Transverse colon (tissue), 4 donors: ENCODE results near the gene STARD4. TPM values are rescaled to one million over a fixed set of nuclear protein-coding genes. Genes with fewer than 3 reads are reported as not detected.
A peak's percentile ranks its signal among the peaks of the same experiment; 100 is the strongest.

Experiments
- DNase-seq: peaks from one replicate; pipeline ENCODE4 v3.0.0-alpha.2; 2019
- H3K27ac ChIP-seq, 4 donors: fragments of 200-600 bp; sonication (generic); 2 replicates each; pipeline ENCODE4 v1.5.1; 2016 to 2018; ENCODE audit warnings: inconsistent platforms in 4 of 4
- H3K27me3 ChIP-seq: fragments of 200-600 bp; sonication (generic); 2 replicates; pipeline ENCODE4 v1.5.1; 2017; ENCODE audit warnings: inconsistent platforms
- H3K36me3 ChIP-seq, 4 donors: fragments of 200-600 bp; sonication (generic); 2 replicates each; pipeline ENCODE4 v1.5.1; 2017 to 2019; ENCODE audit warnings: inconsistent platforms in 4 of 4
- H3K4me1 ChIP-seq, 4 donors: fragments of 200-600 bp; sonication (generic); 2 replicates each; pipeline ENCODE4 v1.5.1; 2017 to 2020; ENCODE audit warnings: inconsistent platforms in 4 of 4
- H3K4me3 ChIP-seq, 4 donors: fragments of 200-600 bp; sonication (generic); 1 replicate in 1 of 4; 2 replicates in 3 of 4; pipeline versions ENCODE4 v1.5.1 to v1.6.1; 2017 to 2019; ENCODE audit warnings: inconsistent platforms in 4 of 4
- H3K9me3 ChIP-seq, 2 donors: fragments of 200-600 bp; sonication (generic); 2 replicates each; pipeline ENCODE4 v1.5.1; 2017 to 2019; ENCODE audit warnings: inconsistent platforms in 2 of 2
- CTCF ChIP-seq, 5 experiments: fragments of 200-600 bp in 3 of 5; fragments of 450-650 bp in 2 of 5; sonication (generic) in 3 of 5; IDR thresholded peaks; 1 replicate in 2 of 5; 2 replicates in 3 of 5; pipeline ENCODE4 v1.5.1; 2016 to 2017; ENCODE audit warnings: antibody characterized with exemption in 5 of 5, inconsistent platforms in 3 of 5, mild to moderate bottlenecking in 2 of 5, moderate library complexity in 1 of 5
- EP300 ChIP-seq: sonication (generic); formaldehyde crosslinking; IDR thresholded peaks from one replicate; pipeline ENCODE4 v1.6.1; 2017; ENCODE audit warnings: antibody characterized with exemption, low read depth
- POLR2A ChIP-seq: fragments of 450-650 bp; IDR thresholded peaks from one replicate; pipeline ENCODE4 v1.6.1; 2016; ENCODE audit warnings: antibody characterized with exemption, mild to moderate bottlenecking, moderate library complexity
- POLR2AphosphoS5 ChIP-seq, 3 donors: sonication (generic); formaldehyde crosslinking; IDR thresholded peaks; one replicate each; pipeline ENCODE4 v1.6.1; 2016; ENCODE audit warnings: antibody characterized with exemption in 3 of 3
- WGBS, 2 donors: methylation state at CpG; one replicate each; pipeline ENCODE4 v1.1.5; 2018; ENCODE audit warnings: low coverage in 1 of 2; 5-methylcytosine and 5-hydroxymethylcytosine counted together
- in situ Hi-C, 4 donors: fragments of 200-750 bp; cut with MboI; loops; one replicate each; pipeline versions ENCODE4 v1.15.0 to v1.15.1; 2017; ENCODE audit warnings: low sequenced_read_pairs in 3 of 4, low pct_ligation_motif_present in 1 of 4, low pct_unique_long_range_greater_than_20kb in 1 of 4
- intact Hi-C: fragments of 100-400 bp; cut with DNase I; formaldehyde crosslinking; loops from one replicate; pipeline ENCODE4 v1.15.1; 2023; ENCODE audit warnings: low total_unique reads
- total RNA-seq, 4 donors: library from RNA; depleted of rRNA; stranded (reverse); fragments of >200 nt; gene quantifications; one replicate each; pipeline ENCODE4 v1.1.0, GENCODE V29; 2016

Gene STARD4
- total RNA-seq, 4 donors from 2014 or later, result 12.0 to 178 (median 19.3) TPM

GRCh38 chr5:111535879-111536549 is 23.7 kb upstream of the STARD4 start:
- TF ChIP-seq CTCF (IDR thresholded peaks at IDR 0.05) (no peak), EP300 (no peak), POLR2AphosphoS5 (IDR thresholded peaks at IDR 0.05) (no peak), POLR2A (no peak)
- no peaks in the 10 kb centered on the region for H3K36me3 ChIP-seq
- DNase-seq, result no peak
- no peak overlapping the region for H3K27ac ChIP-seq
- no peaks in the 10 kb centered on the region for H3K27me3 ChIP-seq
- no peaks in the 10 kb centered on the region for H3K4me1 ChIP-seq
- intact Hi-C loops, result no loop called here
- 67 to 71% methylated on average over 1 of the region's 1 CpG for WGBS, 2 donors
- H3K9me3 ChIP-seq, result no peaks in the 10 kb centered on the region
- H3K4me3 ChIP-seq, result no peak overlapping the region
- in situ Hi-C loops, result no loop called here

- intact Hi-C loops, result no loop called here
- Histone ChIP-seq H3K4me1 (peaks cover 0 to 9% (median 0%) of the 10 kb centered on the region in 4 donors), H3K36me3 (no peaks in the 10 kb centered on the region), H3K27me3 (no peaks in the 10 kb centered on the region), H3K27ac (no peak overlapping the region), H3K9me3 (no peaks in the 10 kb centered on the region), H3K4me3 (no peak overlapping the region)
- DNase-seq, result no peak
- in situ Hi-C loops, result no loop called here
- TF ChIP-seq CTCF (IDR thresholded peaks at IDR 0.05), result no peak
- no peak for TF ChIP-seq POLR2AphosphoS5 (IDR thresholded peaks at IDR 0.05)
- no peak for TF ChIP-seq POLR2A
- no peak for TF ChIP-seq EP300
- WGBS, 2 donors, result 59 to 60% methylated on average over 5 of the region's 5 CpGs
Observed at GRCh38 chr5:111532886-111533582, 20.7 kb upstream of the STARD4 start.

GRCh38 chr5:111530298-111530740 is 18.0 kb upstream of the STARD4 start:
- Histone ChIP-seq H3K4me1 (peaks cover 0 to 9% (median 0%) of the 10 kb centered on the region in 4 donors), H3K4me3 (no peak overlapping the region), H3K9me3 (no peaks in the 10 kb centered on the region), H3K27me3 (no peaks in the 10 kb centered on the region), H3K27ac (peak overlapping the region in 1 of 4 donors; percentile 4), H3K36me3 (no peaks in the 10 kb centered on the region)
- DNase-seq, result peak; percentile 59
- TF ChIP-seq POLR2A, result no peak
- TF ChIP-seq POLR2AphosphoS5 (IDR thresholded peaks at IDR 0.05), result no peak
- no peak for TF ChIP-seq CTCF (IDR thresholded peaks at IDR 0.05)
- no peak for TF ChIP-seq EP300
- intact Hi-C loops (no loop called here), in situ Hi-C loops (no loop called here)
- 28 to 31% methylated on average over 4 to 10 of the region's 10 CpGs for WGBS, 2 donors

- peaks cover 0 to 9% (median 0%) of the 10 kb centered on the region in 4 donors for H3K4me1 ChIP-seq
- DNase-seq, result no peak
- H3K4me3 ChIP-seq, result no peak overlapping the region
- H3K9me3 ChIP-seq, result no peaks in the 10 kb centered on the region
- H3K27me3 ChIP-seq, result no peaks in the 10 kb centered on the region
- TF ChIP-seq EP300 (no peak), CTCF (IDR thresholded peaks at IDR 0.05) (no peak), POLR2AphosphoS5 (IDR thresholded peaks at IDR 0.05) (no peak), POLR2A (no peak)
- in situ Hi-C loops, result no loop called here
- 88 to 92% methylated on average over 3 of the region's 3 CpGs for WGBS, 2 donors
- intact Hi-C loops, result no loop called here
- no peaks in the 10 kb centered on the region for H3K36me3 ChIP-seq
- H3K27ac ChIP-seq, result no peak overlapping the region
Observed at GRCh38 chr5:111528056-111528455, 15.7 kb upstream of the STARD4 start.
